Embryonic facial prominence (tissue), 1 donor: ENCODE results near the gene HSPA12B.
"Not testable (repeated sequence)": the region's sequence is repeated elsewhere in the genome, so short reads cannot be mapped to it uniquely, and the experiment has no call there.

Experiments used
- DNase-seq: peaks from one replicate; pipeline ENCODE4 v3.0.0-alpha.2; 2016; ENCODE audit errors: extremely low spot score

The HSPA12B gene

DNA sequence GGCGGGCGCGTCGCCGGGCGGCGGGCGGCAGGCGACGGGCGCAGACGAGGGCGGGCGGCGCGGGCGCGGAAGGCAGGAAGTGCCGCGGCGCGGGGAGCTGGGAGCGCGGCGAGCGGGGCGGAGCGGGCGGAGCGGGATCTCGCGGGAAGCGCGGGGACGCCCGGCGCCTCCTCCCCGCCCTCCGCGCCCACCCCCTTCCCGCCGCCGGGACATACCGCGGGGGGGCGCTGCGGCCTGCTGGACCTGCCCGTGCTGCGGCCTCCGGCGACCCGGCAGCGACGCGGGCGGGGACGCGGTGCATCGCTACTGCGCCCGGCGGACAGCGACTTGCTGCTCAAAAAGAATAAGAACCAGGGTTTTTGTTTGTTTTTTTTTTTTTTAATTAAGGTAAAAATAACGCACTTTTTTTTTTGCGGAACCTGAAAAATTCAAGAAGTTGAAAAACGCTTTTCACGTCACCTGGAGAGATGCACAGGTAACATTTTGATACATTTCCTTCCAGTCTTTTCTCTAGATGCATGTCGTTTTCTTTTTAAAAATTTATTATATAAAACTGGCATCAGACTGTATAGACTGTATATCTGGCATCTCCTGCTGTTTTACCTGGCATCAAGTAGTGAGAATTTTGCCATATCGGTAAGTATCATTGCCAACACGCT, 54.3 kb downstream of the HSPA12B start, which contains the start of gene CENPB:
Gene CENPB, minus strand, starts transcription at position 76 of the 659 bp plus-strand sequence. CDS start 257 bp downstream, outside the sequence.
- DNase-seq, result peak; percentile 78

DNA sequence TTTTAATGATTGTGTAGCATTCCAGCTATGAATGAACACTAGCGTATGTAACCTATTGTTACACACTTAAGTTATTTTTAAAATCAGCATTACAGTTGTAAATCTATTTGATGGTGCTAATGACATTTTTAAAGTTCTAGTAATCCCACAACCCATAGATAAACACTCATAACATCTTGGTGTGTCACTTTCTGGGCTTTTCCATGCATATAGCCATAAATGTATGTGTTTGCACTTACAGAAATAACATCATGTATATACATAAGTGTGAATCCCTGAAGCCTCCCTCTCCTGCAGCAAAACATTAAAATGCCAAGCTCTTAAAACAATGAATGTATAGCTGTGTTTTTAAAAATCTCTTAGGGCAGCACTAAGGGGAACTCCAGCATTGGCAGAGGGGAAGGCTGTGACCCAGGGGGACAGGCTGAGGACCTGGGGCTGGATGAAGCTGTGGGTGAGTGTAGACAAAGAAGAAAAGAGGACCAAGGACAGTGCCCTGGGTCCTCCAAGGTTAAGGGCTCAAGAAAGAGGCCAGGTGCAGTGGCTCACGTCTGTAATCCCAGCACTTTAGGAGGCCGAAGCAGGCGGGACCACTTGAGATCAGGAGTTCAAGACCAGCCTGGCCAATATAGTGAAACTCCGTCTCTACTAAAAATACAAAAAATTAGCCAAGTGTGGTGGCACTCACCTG, 55.0 kb downstream of the HSPA12B start:
- DNase-seq, result no peak

GRCh38 chr20:3788685-3789155, 56.2 kb downstream of the HSPA12B start:
- DNase-seq, result no peak

- not testable (repeated sequence) for DNase-seq
Measured at GRCh38 chr20:3789201-3789600, 56.7 kb downstream of the HSPA12B start.

GRCh38 chr20:3794168-3794567, 61.7 kb downstream of the HSPA12B start:
- not testable (repeated sequence) for DNase-seq

- DNase-seq, result no peak
Measured at GRCh38 chr20:3794701-3795420, 62.4 kb downstream of the HSPA12B start.

DNA sequence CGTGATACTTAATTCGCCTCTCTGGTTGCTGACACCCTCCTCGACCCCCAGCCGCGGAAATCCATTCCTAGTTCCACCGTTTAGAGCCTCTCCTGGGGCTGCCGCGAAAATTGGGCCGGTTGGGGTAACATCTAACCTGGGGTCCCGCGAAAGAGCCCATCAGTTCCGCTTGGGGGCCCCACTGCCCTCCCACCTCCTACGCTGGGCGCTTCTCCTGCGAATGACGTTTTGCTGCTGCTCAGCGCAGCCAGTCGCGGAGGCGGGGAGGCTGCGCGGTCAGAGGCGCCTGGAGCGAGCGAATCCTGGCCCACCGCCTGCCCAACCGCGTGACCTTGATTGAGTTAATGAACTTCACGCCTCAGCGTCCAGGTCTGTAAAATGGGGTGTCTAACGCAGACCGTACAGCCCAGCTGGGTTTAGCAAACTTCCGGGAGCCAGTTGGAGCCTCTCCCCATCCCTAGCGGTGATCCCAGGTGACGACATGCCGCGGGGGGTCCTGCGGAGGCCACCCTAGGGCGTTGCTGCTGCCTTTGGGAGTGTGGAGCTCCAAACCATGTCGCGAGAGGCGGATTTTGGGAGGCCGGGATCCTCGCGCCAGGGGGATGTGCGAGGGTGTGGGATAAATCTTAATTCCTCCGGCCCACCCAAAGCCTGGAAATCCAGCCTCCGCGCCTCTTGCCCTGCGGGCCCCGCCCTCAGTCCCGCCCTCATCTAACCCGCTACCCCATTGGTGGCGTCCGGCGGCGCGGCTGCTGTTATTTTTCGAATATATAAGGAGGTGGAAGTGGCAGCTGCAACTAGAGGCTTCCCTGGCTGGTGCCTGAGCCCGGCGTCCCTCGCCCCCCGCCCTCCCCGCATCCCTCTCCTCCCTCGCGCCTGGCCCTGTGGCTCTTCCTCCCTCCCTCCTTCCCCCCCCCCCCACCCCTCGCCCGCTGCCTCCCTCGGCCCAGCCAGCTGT, 63.3 kb downstream of the HSPA12B start, which contains the start of gene CDC25B:
Gene CDC25B, plus strand, starts transcription at position 800 of the 958 bp plus-strand sequence. CDS start 222 bp downstream, outside the sequence.
- DNase-seq, result peak; percentile 84

DNA sequence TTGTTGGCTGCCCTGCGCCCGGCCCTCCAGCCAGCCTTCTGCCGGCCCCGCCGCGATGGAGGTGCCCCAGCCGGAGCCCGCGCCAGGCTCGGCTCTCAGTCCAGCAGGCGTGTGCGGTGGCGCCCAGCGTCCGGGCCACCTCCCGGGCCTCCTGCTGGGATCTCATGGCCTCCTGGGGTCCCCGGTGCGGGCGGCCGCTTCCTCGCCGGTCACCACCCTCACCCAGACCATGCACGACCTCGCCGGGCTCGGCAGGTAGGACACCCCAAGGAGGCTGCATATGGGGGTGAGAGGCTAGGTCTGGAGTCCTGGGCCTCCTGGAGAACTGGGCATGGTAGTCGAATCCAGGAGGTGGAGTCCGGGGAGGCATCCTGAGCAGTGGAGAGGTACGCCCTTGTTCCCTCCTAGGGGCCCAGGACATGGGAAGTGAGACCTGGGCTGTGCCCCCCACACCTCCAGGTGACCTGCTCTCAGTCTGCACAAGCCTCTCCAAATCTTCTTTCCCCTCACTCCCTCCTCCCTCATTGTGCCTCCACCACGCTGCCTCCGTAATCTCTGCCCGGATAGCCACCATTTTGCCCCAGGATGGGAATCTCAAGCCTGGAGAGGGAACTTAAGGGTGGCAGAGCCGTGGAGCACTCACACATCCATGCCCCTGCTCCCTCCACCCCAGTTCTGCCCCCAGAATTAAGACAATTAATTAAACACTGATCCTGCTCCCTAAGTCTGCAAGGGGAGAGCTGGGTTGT, 64.2 kb downstream of the HSPA12B start:
- DNase-seq, result no peak

- DNase-seq, result no peak
Measured at GRCh38 chr20:3797226-3797545, 64.7 kb downstream of the HSPA12B start.

- DNase-seq, result no peak
Measured at GRCh38 chr20:3797592-3798372, 65.3 kb downstream of the HSPA12B start.

DNA sequence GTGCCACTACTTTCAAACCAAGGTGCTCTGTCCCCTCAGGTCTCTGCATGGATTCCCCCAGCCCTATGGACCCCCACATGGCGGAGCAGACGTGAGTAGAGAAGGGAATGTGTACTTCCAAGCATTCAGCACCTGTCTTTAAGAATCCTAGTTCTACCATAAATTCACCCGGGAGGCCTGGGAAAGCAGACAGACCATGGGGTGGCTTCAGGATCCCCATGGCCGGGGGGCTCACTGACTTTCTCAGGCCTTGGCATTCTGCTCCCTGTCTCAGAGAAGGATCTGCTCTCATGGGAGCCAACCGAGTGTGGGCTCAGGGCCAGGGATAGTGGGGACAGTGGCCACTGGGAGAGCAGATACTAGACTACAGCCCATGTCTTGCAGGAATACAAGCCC, 65.9 kb downstream of the HSPA12B start:
- DNase-seq, result no peak

GRCh38 chr20:3798908-3799248, 66.4 kb downstream of the HSPA12B start:
- no peak for DNase-seq

DNA sequence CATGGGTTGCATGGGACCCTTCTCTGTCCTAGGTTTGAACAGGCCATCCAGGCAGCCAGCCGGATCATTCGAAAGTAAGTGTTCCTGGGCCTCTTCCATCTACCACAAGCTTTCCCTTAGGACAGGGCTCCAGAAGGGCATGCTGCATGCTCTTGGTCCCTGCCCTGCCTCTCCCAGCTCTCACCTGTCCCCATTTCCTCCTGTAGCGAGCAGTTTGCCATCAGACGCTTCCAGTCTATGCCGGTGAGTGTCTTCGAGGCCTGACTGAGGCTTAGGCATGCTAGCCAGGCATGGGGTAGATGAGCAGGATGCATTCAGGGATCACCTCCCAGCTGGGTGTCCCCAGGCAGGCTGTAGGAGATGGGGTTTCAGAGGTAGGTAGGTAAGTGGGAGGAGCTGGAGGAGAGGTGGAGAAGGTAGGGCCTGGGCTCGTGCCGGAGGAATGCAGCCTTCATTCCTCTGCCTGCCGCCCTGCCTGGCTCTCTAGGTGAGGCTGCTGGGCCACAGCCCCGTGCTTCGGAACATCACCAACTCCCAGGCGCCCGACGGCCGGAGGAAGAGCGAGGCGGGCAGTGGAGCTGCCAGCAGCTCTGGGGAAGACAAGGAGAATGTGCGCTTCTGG, 67.9 kb downstream of the HSPA12B start:
- no peak for DNase-seq

DNA sequence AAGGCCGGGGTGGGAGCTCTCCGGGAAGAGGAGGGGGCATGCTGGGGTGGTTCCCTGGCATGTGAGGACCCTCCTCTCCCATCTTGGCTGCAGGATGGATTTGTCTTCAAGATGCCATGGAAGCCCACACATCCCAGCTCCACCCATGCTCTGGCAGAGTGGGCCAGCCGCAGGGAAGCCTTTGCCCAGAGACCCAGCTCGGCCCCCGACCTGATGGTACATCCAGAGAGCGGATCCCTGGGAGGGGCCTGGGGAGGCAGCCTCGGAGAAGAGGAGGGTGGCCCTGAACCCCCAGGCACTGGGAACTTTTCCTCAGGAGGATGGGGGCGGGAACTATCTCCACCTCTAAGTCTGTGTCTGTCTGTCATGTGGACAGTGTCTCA, 68.4 kb downstream of the HSPA12B start:
- DNase-seq, result no peak

GRCh38 chr20:3801299-3801698, 68.8 kb downstream of the HSPA12B start:
- no peak for DNase-seq

- no peak for DNase-seq
Measured at GRCh38 chr20:3801846-3802245, 69.4 kb downstream of the HSPA12B start.
